ENCODE measurements around the gene ORAI3.

Gene ORAI3

DNA sequence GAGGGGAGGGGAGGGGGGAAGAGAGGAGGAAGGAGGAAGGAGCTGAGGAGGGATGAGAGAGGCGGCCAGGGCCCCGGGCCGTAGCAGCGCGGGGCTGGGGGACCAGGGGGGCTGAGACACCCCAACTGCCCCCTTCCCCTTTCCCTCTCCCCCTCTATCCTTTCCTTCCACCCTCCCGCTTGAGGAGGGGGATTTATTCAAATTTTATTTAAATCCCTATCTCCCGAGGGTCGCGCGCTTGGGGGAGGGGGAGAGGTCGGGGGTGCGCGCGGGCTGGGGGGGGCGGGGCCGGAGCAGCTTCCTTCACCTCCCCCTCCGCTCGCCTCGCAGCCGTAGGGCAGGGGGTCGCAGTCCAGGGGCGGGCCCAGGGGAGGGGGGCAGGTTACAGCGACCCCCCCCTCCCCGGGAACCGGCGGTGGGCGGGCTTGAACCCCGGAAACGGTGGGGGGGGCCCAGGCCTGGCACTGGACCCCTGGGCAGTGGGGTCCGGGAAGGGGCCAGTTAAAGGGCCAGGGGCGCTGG, 25.3 kb upstream of the ORAI3 start, which contains the start of gene FBXL19:
Gene FBXL19, plus strand, starts transcription at position 19 of the 522 bp plus-strand sequence. CDS start 2,183 bp downstream, outside the sequence.
- DNase-seq (ENCODE audit: low read depth) = no peak
- H3K4me3 ChIP-seq (ENCODE audit: low read depth, low read length) = peak within 1 kb of the TSS; percentile 55

DNA sequence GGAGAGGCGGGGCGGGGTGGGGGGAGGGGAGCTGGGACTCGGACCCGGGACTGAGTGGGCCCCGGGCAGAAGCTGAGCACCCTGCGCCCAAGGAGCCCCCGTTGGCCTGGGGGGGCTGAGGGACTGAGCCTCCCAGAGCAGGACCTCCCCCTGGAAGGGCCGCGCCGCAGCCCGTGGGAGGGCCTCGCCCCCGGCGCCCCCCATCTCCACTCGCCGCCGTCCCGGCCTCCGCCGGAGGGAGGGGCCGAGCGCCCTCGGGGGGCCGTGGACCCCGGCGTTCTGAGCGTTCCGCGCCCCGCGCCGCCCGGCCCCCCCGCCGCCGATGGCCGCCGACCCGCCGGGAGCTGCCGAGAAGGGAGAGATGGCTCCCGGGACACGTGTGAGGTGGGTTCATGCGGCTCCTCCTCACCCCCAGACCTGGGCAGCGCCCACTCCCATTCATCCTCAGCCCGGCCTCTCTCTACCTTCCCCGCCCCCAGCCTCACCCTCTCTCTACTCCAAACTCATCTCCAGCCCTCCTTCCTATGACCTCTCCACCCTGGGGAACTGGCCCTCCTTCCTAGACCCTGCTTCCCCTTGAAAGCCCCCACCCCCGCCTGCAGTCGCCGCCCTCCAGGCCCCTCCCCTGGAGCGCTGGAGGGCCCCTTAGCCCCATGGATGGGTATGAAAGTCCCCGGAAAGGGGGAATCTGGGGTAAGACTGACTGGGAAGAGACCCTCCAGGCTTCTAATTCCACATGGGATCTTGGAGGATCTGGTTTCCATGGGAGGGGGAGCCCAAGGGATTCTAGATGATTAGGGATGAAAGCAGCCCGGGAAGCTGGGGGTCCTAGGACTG, 24.6 kb upstream of the ORAI3 start:
- TF ChIP-seq, protein P1, sequence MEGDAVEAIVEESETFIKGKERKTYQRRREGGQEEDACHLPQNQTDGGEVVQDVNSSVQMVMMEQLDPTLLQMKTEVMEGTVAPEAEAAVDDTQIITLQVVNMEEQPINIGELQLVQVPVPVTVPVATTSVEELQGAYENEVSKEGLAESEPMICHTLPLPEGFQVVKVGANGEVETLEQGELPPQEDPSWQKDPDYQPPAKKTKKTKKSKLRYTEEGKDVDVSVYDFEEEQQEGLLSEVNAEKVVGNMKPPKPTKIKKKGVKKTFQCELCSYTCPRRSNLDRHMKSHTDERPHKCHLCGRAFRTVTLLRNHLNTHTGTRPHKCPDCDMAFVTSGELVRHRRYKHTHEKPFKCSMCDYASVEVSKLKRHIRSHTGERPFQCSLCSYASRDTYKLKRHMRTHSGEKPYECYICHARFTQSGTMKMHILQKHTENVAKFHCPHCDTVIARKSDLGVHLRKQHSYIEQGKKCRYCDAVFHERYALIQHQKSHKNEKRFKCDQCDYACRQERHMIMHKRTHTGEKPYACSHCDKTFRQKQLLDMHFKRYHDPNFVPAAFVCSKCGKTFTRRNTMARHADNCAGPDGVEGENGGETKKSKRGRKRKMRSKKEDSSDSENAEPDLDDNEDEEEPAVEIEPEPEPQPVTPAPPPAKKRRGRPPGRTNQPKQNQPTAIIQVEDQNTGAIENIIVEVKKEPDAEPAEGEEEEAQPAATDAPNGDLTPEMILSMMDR (IDR thresholded peaks at IDR 0.05; ENCODE audit: control insufficient read depth, extremely low read depth, insufficient read depth) = no peak
- DNase-seq (ENCODE audit: low read depth) = no peak
- peak overlapping the region; percentile 55 for H3K4me3 ChIP-seq (ENCODE audit: low read depth, low read length)

More for the DNA sequence above, 25.3 kb upstream of the ORAI3 start, which contains the start of gene FBXL19:
- TF ChIP-seq, protein P1 (IDR thresholded peaks at IDR 0.05; ENCODE audit: control insufficient read depth, extremely low read depth, insufficient read depth) = no peak

DNA sequence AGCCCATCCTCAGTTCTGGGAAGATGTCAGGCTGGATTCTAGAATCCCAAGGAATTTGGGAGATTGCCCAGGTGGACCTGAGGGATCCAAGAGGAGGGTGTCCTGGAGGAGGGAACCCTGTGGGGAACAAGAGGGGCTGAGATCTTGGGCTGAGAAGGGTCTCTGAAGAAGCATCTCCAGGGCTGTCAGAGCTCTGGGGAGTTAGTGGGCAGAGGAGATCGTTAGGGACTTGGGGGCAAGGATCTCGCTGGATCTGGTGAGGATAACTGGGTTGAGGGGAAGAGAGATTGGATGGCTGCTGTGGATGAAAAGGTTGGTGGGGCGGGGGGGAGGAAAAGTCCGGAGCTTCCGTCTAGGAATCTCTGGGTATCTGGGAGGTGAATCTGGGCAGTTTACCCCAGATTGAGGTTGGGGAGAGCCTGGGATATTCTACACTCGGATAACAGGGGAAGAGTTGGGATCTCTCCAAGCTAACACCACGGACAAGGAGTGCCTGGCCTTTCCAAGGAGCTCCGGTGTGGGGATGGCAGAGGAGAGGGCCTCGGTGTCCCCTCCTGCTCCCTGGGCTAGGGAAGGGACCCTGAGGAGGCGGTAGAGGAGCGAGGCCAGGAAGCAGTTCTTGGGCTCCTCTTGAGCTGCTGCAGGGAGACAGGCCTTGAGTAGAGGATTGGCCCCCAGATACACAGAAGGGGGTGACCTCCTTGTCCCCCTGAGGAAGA, 23.8 kb upstream of the ORAI3 start:
- TF ChIP-seq, protein P1 (IDR thresholded peaks at IDR 0.05; ENCODE audit: control insufficient read depth, extremely low read depth, insufficient read depth) = no peak
- H3K4me3 ChIP-seq (ENCODE audit: low read depth, low read length) = peak overlapping the region; percentile 55
- DNase-seq (ENCODE audit: low read depth) = no peak

DNA sequence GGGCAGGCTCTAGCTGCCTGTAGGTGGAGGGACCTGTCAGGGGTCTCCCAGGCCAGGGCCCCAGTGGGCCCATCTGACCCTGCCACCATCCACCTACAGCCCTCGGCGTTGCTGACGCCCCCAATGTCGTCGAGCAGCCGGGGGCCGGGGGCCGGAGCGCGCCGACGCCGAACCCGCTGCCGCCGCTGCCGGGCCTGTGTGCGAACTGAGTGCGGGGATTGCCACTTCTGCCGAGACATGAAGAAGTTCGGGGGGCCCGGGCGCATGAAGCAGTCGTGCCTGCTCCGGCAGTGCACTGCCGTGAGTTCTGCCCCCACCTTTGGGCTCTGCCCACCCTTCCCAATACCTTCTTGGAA, 23.3 kb upstream of the ORAI3 start:
- DNase-seq (ENCODE audit: low read depth) = no peak
- H3K4me3 ChIP-seq (ENCODE audit: low read depth, low read length) = no peak overlapping the region

DNA sequence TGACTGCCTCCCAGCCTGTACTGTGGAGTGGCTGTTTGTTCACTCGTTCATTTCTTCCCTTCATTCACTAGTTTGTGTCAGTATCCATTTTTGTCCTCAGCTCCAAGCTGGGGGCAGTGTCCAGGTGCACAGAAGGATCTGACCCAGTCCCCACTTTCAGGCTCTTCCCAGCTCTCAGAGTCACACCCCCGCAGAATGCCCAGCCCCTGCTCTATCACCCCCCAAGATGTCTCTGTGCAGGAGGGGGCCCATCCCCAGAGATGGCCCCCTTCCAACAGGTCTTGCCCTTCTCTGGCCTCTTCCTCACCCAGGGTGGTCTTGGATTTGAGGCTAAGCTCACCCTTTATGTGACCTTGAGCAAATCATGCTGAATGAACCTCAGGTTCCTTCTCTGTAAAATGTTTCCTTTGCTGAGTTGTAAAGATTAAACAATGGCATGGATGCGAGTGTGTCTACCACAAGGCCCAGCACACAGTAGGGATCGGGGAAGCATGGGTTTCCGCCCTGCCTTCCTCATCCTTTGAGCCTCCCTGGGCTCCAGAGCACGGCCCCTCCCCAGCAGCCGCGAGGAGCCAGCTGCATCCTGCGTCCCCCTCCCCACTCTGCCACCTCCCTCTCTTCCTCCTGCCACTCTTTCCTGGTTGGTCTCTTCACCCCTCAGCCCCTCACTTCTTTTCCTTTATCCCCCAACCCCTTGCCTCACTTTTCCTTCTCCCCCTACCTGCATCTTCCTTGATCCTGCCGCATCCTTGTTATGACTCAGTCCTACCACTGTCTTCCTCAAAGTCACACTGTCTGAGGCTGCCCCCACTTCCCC, 22.7 kb upstream of the ORAI3 start:
- DNase-seq (ENCODE audit: low read depth) = no peak
- TF ChIP-seq, protein P1 (IDR thresholded peaks at IDR 0.05; ENCODE audit: control insufficient read depth, extremely low read depth, insufficient read depth) = no peak
- no peak overlapping the region for H3K4me3 ChIP-seq (ENCODE audit: low read depth, low read length)

More for the DNA sequence above, 23.3 kb upstream of the ORAI3 start:
- TF ChIP-seq, protein P1 (IDR thresholded peaks at IDR 0.05; ENCODE audit: control insufficient read depth, extremely low read depth, insufficient read depth) = no peak

Data from LNCaP clone FGC (cell line).